ENCODE results near the gene ANKUB1.

The ANKUB1 gene

GRCh38 chr3:149808209-149808829 lies 16.0 kb upstream of the ANKUB1 start:
- peak; percentile 90 for DNase-seq

GRCh38 chr3:149806171-149806778 lies 13.9 kb upstream of the ANKUB1 start:
- no peak for DNase-seq

GRCh38 chr3:149801639-149802038 lies 9.3 kb upstream of the ANKUB1 start:
- DNase-seq = no peak

- no peak for DNase-seq
These were observed 8.8 kb upstream of the ANKUB1 start for GRCh38 chr3:149801195-149801594.

- no peak for DNase-seq
These were observed 8.3 kb upstream of the ANKUB1 start for GRCh38 chr3:149800693-149801092.

GRCh38 chr3:149796026-149796425 lies 3.7 kb upstream of the ANKUB1 start:
- DNase-seq = no peak

GRCh38 chr3:149790698-149791097 lies 1.7 kb downstream of the ANKUB1 start:
- no peak for DNase-seq

GRCh38 chr3:149790268-149790667 lies 2.1 kb downstream of the ANKUB1 start:
- DNase-seq = no peak

- no peak for DNase-seq
These were observed 8.2 kb downstream of the ANKUB1 start for GRCh38 chr3:149784064-149784704.

- no peak for DNase-seq
These were observed 8.8 kb downstream of the ANKUB1 start for GRCh38 chr3:149783576-149783975.

- no peak for DNase-seq
These were observed 10.6 kb downstream of the ANKUB1 start for GRCh38 chr3:149781741-149782140.

- DNase-seq = no peak
These were observed 11.1 kb downstream of the ANKUB1 start for GRCh38 chr3:149781211-149781610.

- no peak for DNase-seq
These were observed 14.7 kb downstream of the ANKUB1 start for GRCh38 chr3:149777414-149778214.

- DNase-seq = no peak
These were observed 16.2 kb downstream of the ANKUB1 start for GRCh38 chr3:149776170-149776569.

GRCh38 chr3:149772861-149773260 lies 19.5 kb downstream of the ANKUB1 start:
- DNase-seq = no peak

GRCh38 chr3:149771652-149772271 lies 20.6 kb downstream of the ANKUB1 start:
- DNase-seq = peak; percentile 81

- no peak for DNase-seq
These were observed 22.1 kb downstream of the ANKUB1 start for GRCh38 chr3:149770246-149770645.

- DNase-seq = no peak
These were observed 23.6 kb downstream of the ANKUB1 start for GRCh38 chr3:149768704-149769103.

GRCh38 chr3:149767720-149768119 lies 24.6 kb downstream of the ANKUB1 start:
- no peak for DNase-seq

GRCh38 chr3:149765762-149766334 lies 26.5 kb downstream of the ANKUB1 start:
- no peak for DNase-seq

- no peak for DNase-seq
These were observed 28.1 kb downstream of the ANKUB1 start for GRCh38 chr3:149764302-149764701.

GRCh38 chr3:149763565-149764195 lies 28.7 kb downstream of the ANKUB1 start:
- DNase-seq = no peak
